Cardiac muscle cell (in vitro differentiated cells and primary cell): ENCODE results near the gene ZXDB. TPM values are rescaled to one million over a fixed set of nuclear protein-coding genes. Genes with fewer than 3 reads are reported as not detected.
"Not testable (repeated sequence)": the region's sequence is repeated elsewhere in the genome, so short reads cannot be mapped to it uniquely, and the experiment has no call there.

Experiments used
- DNase-seq, 2 donors: peaks; one replicate each; pipeline versions ENCODE4 v3.0.0 to v3.0.0-alpha.2; 2010 to 2017; ENCODE audit warnings: low read depth in 1 of 2, low spot score in 1 of 2
- H3K27ac ChIP-seq: fragments of 200-600 bp; sonication (generic); 2 replicates; pipeline ENCODE4 v1.5.1; 2016
- H3K27me3 ChIP-seq: fragments of 200-600 bp; sonication (generic); 2 replicates; pipeline ENCODE4 v1.6.0; 2016; ENCODE audit warnings: control low read depth
- H3K36me3 ChIP-seq: fragments of 200-600 bp; sonication (generic); 2 replicates; pipeline ENCODE4 v1.5.1; 2016; ENCODE audit warnings: control low read depth
- H3K4me1 ChIP-seq: fragments of 200-600 bp; sonication (generic); 2 replicates; pipeline ENCODE4 v1.8.1; 2017; ENCODE audit warnings: low read depth, mild to moderate bottlenecking, mixed run types
- H3K4me3 ChIP-seq: fragments of 200-600 bp; sonication (generic); 2 replicates; pipeline ENCODE4 v1.5.1; 2016; ENCODE audit warnings: mild to moderate bottlenecking
- H3K9me3 ChIP-seq: fragments of 200-600 bp; sonication (generic); 2 replicates; pipeline ENCODE4 v1.5.1; 2017; ENCODE audit warnings: low read depth, mild to moderate bottlenecking, control low read depth
- CTCF ChIP-seq: IDR thresholded peaks from 2 replicates; pipeline ENCODE4 v1.5.1; 2012; ENCODE audit warnings: low read depth, mild to moderate bottlenecking, low read length
- polyA plus RNA-seq: library from polyadenylated mRNA; unstranded; fragments of >200 nt; fragmentation: Nextera tagmentation; extraction: Ambion mirVana; gene quantifications from 2 replicates; pipeline ENCODE4 v1.2.1, GENCODE V29; 2016
- total RNA-seq: library from RNA; depleted of rRNA; stranded (reverse); fragments of >200 nt; gene quantifications from 2 replicates; pipeline ENCODE4 v1.2.3, GENCODE V29; 2016

The ZXDB gene
- total and polyA plus RNA-seq, 2 experiments from 2014 or later = 5.4 to 16.7 TPM

- Histone ChIP-seq H3K9me3 (no peaks in the 10 kb centered on the region), H3K4me1 (no peaks in the 10 kb centered on the region), H3K4me3 (no peak overlapping the region), H3K27me3 (no peaks in the 10 kb centered on the region), H3K27ac (no peak overlapping the region), H3K36me3 (no peaks in the 10 kb centered on the region)
- TF ChIP-seq CTCF = no peak
- DNase-seq = no peak
Observed at GRCh38 chrX:57587062-57587461, 4.7 kb upstream of the ZXDB start.

- Histone ChIP-seq H3K4me1 (no peaks in the 10 kb centered on the region), H3K4me3 (no peak overlapping the region), H3K27ac (no peak overlapping the region), H3K27me3 (no peaks in the 10 kb centered on the region), H3K9me3 (no peaks in the 10 kb centered on the region), H3K36me3 (no peaks in the 10 kb centered on the region)
- DNase-seq = no peak
- no peak for TF ChIP-seq CTCF
Observed at GRCh38 chrX:57587607-57588006, 4.2 kb upstream of the ZXDB start.

GRCh38 chrX:57592160-57592893 is 516 bp downstream of the ZXDB start:
- peak overlapping the region; percentile 95 for H3K27ac ChIP-seq
- peak; percentile 27 to 35 for DNase-seq
- H3K36me3 ChIP-seq, H3K9me3 ChIP-seq, H3K27me3 ChIP-seq: not testable (repeated sequence)
- peak overlapping the region; percentile 60 for H3K4me3 ChIP-seq
- H3K4me1 ChIP-seq = peaks cover 15% of the 10 kb centered on the region

GRCh38 chrX:57592894-57593215 is 1.0 kb downstream of the ZXDB start:
- not testable (repeated sequence) for H3K36me3 ChIP-seq, H3K27me3 ChIP-seq, H3K9me3 ChIP-seq
- H3K27ac ChIP-seq = peak overlapping the region; percentile 95
- peak; percentile 26 to 50 for DNase-seq
- peak overlapping the region; percentile 60 for H3K4me3 ChIP-seq
- H3K4me1 ChIP-seq = peaks cover 15% of the 10 kb centered on the region

- Histone ChIP-seq H3K27ac (no peak overlapping the region), H3K36me3 (no peaks in the 10 kb centered on the region), H3K9me3 (no peaks in the 10 kb centered on the region), H3K4me1 (peaks cover 15% of the 10 kb centered on the region), H3K4me3 (no peak overlapping the region), H3K27me3 (no peaks in the 10 kb centered on the region)
- DNase-seq = peak in 1 of 2 donors; percentile 83
- no peak for TF ChIP-seq CTCF
Observed at GRCh38 chrX:57595381-57595811, 3.6 kb downstream of the ZXDB start.

GRCh38 chrX:57596109-57596508 is 4.3 kb downstream of the ZXDB start:
- no peaks in the 10 kb centered on the region for H3K36me3 ChIP-seq
- H3K9me3 ChIP-seq = no peaks in the 10 kb centered on the region
- no peak for TF ChIP-seq CTCF
- no peaks in the 10 kb centered on the region for H3K27me3 ChIP-seq
- no peak overlapping the region for H3K27ac ChIP-seq
- no peak overlapping the region for H3K4me3 ChIP-seq
- peak in 1 of 2 donors; percentile 3 for DNase-seq
- H3K4me1 ChIP-seq = peaks cover 15% of the 10 kb centered on the region
